Cardiac muscle cell (in vitro differentiated cells and primary cell): ENCODE results near the gene ARMCX4. TPM values are rescaled to one million over a fixed set of nuclear protein-coding genes. Genes with fewer than 3 reads are reported as not detected.

Experiments used
- DNase-seq, 2 donors: peaks; one replicate each; pipeline versions ENCODE4 v3.0.0 to v3.0.0-alpha.2; 2010 to 2017; ENCODE audit warnings: low read depth in 1 of 2, low spot score in 1 of 2
- H3K27ac ChIP-seq: fragments of 200-600 bp; sonication (generic); 2 replicates; pipeline ENCODE4 v1.5.1; 2016
- H3K27me3 ChIP-seq: fragments of 200-600 bp; sonication (generic); 2 replicates; pipeline ENCODE4 v1.6.0; 2016; ENCODE audit warnings: control low read depth
- H3K36me3 ChIP-seq: fragments of 200-600 bp; sonication (generic); 2 replicates; pipeline ENCODE4 v1.5.1; 2016; ENCODE audit warnings: control low read depth
- H3K4me1 ChIP-seq: fragments of 200-600 bp; sonication (generic); 2 replicates; pipeline ENCODE4 v1.8.1; 2017; ENCODE audit warnings: low read depth, mild to moderate bottlenecking, mixed run types
- H3K4me3 ChIP-seq: fragments of 200-600 bp; sonication (generic); 2 replicates; pipeline ENCODE4 v1.5.1; 2016; ENCODE audit warnings: mild to moderate bottlenecking
- H3K9me3 ChIP-seq: fragments of 200-600 bp; sonication (generic); 2 replicates; pipeline ENCODE4 v1.5.1; 2017; ENCODE audit warnings: low read depth, mild to moderate bottlenecking, control low read depth
- CTCF ChIP-seq: IDR thresholded peaks from 2 replicates; pipeline ENCODE4 v1.5.1; 2012; ENCODE audit warnings: low read depth, mild to moderate bottlenecking, low read length
- polyA plus RNA-seq: library from polyadenylated mRNA; unstranded; fragments of >200 nt; fragmentation: Nextera tagmentation; extraction: Ambion mirVana; gene quantifications from 2 replicates; pipeline ENCODE4 v1.2.1, GENCODE V29; 2016
- total RNA-seq: library from RNA; depleted of rRNA; stranded (reverse); fragments of >200 nt; gene quantifications from 2 replicates; pipeline ENCODE4 v1.2.3, GENCODE V29; 2016

Gene ARMCX4
- total and polyA plus RNA-seq, 2 experiments from 2014 or later: 11.2 to 16.7 TPM

DNA sequence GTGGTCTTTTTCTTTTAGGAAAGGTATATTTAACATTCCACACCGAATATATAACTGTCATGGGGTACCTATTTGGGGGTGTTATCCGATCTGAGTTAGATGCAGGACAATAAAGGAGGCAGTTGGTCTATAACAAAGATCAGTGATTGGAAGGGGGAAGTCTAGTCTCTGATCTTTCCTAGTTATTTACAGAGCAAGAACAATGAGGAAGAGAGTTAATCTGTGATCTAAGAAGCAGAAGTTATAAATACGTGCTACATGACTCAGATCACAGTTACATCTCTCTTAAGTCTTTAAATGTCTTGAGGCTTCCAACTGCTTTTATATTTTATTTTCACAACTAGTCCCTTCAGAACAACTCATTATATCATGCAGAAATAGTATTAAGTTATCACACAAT is 33.2 kb upstream of the ARMCX4 start:
- no peak for DNase-seq
- Histone ChIP-seq H3K36me3 (no peaks in the 10 kb centered on the region), H3K4me1 (no peaks in the 10 kb centered on the region), H3K9me3 (no peaks in the 10 kb centered on the region), H3K4me3 (no peak overlapping the region), H3K27ac (no peak overlapping the region), H3K27me3 (no peaks in the 10 kb centered on the region)
- TF ChIP-seq CTCF: no peak

- H3K27ac ChIP-seq: no peak overlapping the region
- H3K9me3 ChIP-seq: no peaks in the 10 kb centered on the region
- no peak for DNase-seq
- H3K27me3 ChIP-seq: no peaks in the 10 kb centered on the region
- H3K4me3 ChIP-seq: no peak overlapping the region
- TF ChIP-seq CTCF: no peak
- no peaks in the 10 kb centered on the region for H3K4me1 ChIP-seq
- no peaks in the 10 kb centered on the region for H3K36me3 ChIP-seq
Measured at GRCh38 chrX:101460669-101461068, 24.6 kb upstream of the ARMCX4 start.

DNA sequence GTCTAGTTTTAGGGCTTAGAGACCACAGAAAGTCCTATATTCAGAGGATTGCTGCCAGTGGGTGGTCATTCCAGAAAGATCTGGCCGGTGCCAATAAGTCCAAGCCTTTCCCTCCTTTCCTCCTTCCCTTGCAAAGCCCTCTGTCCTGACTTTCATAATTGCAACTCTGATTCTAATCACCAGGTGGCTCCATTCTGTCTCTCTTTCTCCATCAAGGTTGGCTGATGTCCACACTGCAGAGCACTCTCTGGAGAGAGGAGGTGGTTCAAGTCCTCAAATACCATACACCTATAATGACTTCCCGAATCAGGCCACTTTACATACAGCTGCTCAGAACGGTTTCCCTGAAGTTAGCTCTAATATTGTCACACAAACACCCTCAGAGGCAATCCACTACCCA is 22.4 kb upstream of the ARMCX4 start:
- Histone ChIP-seq H3K27ac (no peak overlapping the region), H3K4me1 (no peaks in the 10 kb centered on the region), H3K36me3 (no peaks in the 10 kb centered on the region), H3K4me3 (no peak overlapping the region), H3K9me3 (no peaks in the 10 kb centered on the region), H3K27me3 (no peaks in the 10 kb centered on the region)
- DNase-seq: peak; percentile 20 to 32
- TF ChIP-seq CTCF: peak; percentile 22

DNA sequence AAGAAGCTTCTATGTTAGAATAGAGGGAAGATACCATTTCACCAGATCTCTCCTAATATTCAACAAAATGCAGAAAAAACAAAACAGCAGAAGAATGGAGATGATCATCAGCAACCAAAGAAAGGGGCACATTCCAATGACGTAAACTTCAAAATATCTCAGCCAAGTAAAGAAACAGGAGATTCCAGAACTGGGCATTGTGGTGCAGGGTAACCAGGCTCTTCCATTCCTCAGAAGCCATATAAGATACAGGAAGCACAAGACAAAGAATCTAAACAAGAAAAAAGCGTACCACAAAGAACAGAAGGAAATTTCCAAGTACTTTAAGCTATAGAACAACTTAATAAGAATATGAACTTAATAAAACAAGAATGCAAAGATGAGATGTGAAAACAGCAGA is 6.9 kb upstream of the ARMCX4 start:
- Histone ChIP-seq H3K4me1 (peaks cover 3% of the 10 kb centered on the region), H3K36me3 (no peaks in the 10 kb centered on the region), H3K27me3 (no peaks in the 10 kb centered on the region), H3K4me3 (no peak overlapping the region), H3K27ac (no peak overlapping the region), H3K9me3 (no peaks in the 10 kb centered on the region)
- peak in 1 of 2 donors; percentile 2 for DNase-seq
- TF ChIP-seq CTCF: no peak

DNA sequence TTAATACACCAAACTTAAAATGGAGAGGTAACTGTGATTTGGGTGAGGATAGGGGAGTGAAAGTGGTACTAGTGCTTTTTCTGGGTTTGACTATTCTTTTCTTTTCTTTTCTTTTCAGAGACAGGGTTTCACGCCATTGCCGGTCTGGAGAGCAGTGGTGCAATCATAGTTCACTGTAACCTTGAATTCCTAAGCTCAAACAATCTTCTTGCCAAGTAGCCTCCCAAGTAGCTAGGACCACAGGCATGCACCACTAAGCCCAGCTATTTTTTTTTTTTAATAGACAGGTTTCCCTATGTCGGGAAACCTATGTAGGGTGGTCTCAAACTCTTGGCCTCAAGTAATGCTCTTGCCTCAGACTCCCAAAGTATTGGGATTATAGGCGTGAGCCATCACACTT is 3.0 kb upstream of the ARMCX4 start:
- H3K27me3 ChIP-seq: no peaks in the 10 kb centered on the region
- no peaks in the 10 kb centered on the region for H3K9me3 ChIP-seq
- peak in 1 of 2 donors; percentile 46 for DNase-seq
- peaks cover 10% of the 10 kb centered on the region for H3K4me1 ChIP-seq
- no peak overlapping the region for H3K27ac ChIP-seq
- no peak for TF ChIP-seq CTCF
- no peaks in the 10 kb centered on the region for H3K36me3 ChIP-seq
- H3K4me3 ChIP-seq: no peak overlapping the region

DNA sequence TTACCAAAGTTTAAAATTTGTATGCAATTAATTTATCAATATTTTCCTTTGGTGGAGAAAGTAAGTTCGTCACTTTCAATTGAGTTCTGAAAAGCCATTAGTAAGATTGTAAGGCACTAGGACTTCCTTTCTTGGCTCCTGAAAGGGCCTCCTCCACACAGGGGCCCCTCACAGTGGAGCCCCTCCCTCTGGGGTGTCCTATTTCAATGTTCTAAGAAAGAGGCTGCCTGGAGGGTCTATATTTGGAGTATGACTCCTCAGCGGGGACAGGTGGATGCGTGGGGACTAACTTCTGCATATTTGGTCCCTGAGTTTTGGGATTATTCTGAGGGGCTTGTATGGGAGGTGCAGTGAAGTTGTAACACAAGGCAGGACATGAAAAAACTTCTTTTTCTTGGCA is 1.6 kb upstream of the ARMCX4 start:
- peak in 1 of 2 donors; percentile 74 for DNase-seq
- no peak for TF ChIP-seq CTCF
- Histone ChIP-seq H3K27me3 (no peaks in the 10 kb centered on the region), H3K36me3 (no peaks in the 10 kb centered on the region), H3K27ac (peak overlapping the region; percentile 67), H3K4me3 (no peak overlapping the region), H3K9me3 (no peaks in the 10 kb centered on the region), H3K4me1 (peaks cover 10% of the 10 kb centered on the region)
